ENCODE data around the gene ANXA6. TPM values are rescaled to one million over a fixed set of nuclear protein-coding genes. Genes with fewer than 3 reads are reported as not detected.

The ANXA6 gene
- total RNA-seq, 1 donor from 2014 or later, result 10.8 TPM

GRCh38 chr5:151097820-151098767 is 59.5 kb downstream of the ANXA6 start:
- ATAC-seq, result no peak

- peak; percentile 60 for ATAC-seq
These were observed 60.5 kb downstream of the ANXA6 start for GRCh38 chr5:151097061-151097460.

GRCh38 chr5:151096001-151096373 is 61.6 kb downstream of the ANXA6 start:
- ATAC-seq, result no peak

GRCh38 chr5:151095341-151096000 is 62.1 kb downstream of the ANXA6 start:
- ATAC-seq, result no peak

GRCh38 chr5:151094852-151095245 is 62.7 kb downstream of the ANXA6 start:
- no peak for ATAC-seq

GRCh38 chr5:151094030-151094851 is 63.3 kb downstream of the ANXA6 start:
- ATAC-seq, result peak; percentile 14

GRCh38 chr5:151093476-151093889 is 64.1 kb downstream of the ANXA6 start:
- peak; percentile 32 for ATAC-seq

GRCh38 chr5:151092762-151093161 is 64.8 kb downstream of the ANXA6 start:
- peak; percentile 61 for ATAC-seq

- ATAC-seq, result no peak
These were observed 67.9 kb downstream of the ANXA6 start for GRCh38 chr5:151089726-151090125.

- no peak for ATAC-seq
These were observed 68.6 kb downstream of the ANXA6 start for GRCh38 chr5:151088986-151089385.

- no peak for ATAC-seq
These were observed 70.1 kb downstream of the ANXA6 start for GRCh38 chr5:151087486-151087885.

GRCh38 chr5:151086905-151087360 is 70.6 kb downstream of the ANXA6 start:
- peak; percentile 44 for ATAC-seq

- no peak for ATAC-seq
These were observed 71.2 kb downstream of the ANXA6 start for GRCh38 chr5:151086192-151086869.

- ATAC-seq, result no peak
These were observed 72.0 kb downstream of the ANXA6 start for GRCh38 chr5:151085517-151086041.

GRCh38 chr5:151084363-151084762 is 73.2 kb downstream of the ANXA6 start:
- ATAC-seq, result no peak

GRCh38 chr5:151083081-151083676 is 74.4 kb downstream of the ANXA6 start:
- ATAC-seq, result peak; percentile 77

GRCh38 chr5:151082282-151082902 is 75.2 kb downstream of the ANXA6 start:
- ATAC-seq, result peak; percentile 19

- no peak for ATAC-seq
These were observed 75.9 kb downstream of the ANXA6 start for GRCh38 chr5:151081431-151082281.

GRCh38 chr5:151080613-151081430 is 76.8 kb downstream of the ANXA6 start, which contains the start of gene TNIP1:
TNIP1 (minus strand) TSS chr5:151081034; CDS start chr5:151065095, 15,939 bp downstream.
- peak; percentile 93 for ATAC-seq

Measured in esophagus mucosa (tissue), 1 donor.